HEK293T (cell line): Measurements from ENCODE around the gene ANK2.

Source experiments
- CTCF ChIA-PET: fragments of 350-600 bp; formaldehyde crosslinking; extraction: SDS; loops from one replicate; lab custom pipeline; 2021; ENCODE audit warnings: antibody characterized with exemption, inconsistent platforms; lab: Yijun Ruan, JAX
- POLR2A ChIA-PET: fragments of 350-600 bp; formaldehyde crosslinking; extraction: SDS; loops from one replicate; lab custom pipeline; 2020; ENCODE audit warnings: antibody characterized with exemption, inconsistent platforms; lab: Yijun Ruan, JAX
- DNase-seq: peaks from one replicate; pipeline ENCODE4 v3.0.0; 2012; ENCODE audit warnings: mixed read lengths; ENCODE audit errors: extremely low spot score
- ARNT ChIP-seq: fragments of 450-650 bp; IDR thresholded peaks from 2 replicates; pipeline ENCODE4 v1.6.1; 2017; ENCODE audit warnings: mild to moderate bottlenecking
- BHLHE40 ChIP-seq: fragments of 450-650 bp; IDR thresholded peaks from 2 replicates; pipeline ENCODE4 v1.6.1; 2016; ENCODE audit warnings: mild to moderate bottlenecking, moderate library complexity, borderline replicate concordance
- CTBP1 ChIP-seq: fragments of 450-650 bp; IDR thresholded peaks from 2 replicates; pipeline ENCODE4 v1.6.1; 2016; ENCODE audit warnings: borderline replicate concordance
- ELF4 ChIP-seq: fragments of 450-650 bp; IDR thresholded peaks from 2 replicates; pipeline ENCODE4 v1.6.1; 2017; ENCODE audit warnings: antibody characterized with exemption
- FOXA1 ChIP-seq: fragments of 450-650 bp; IDR thresholded peaks from 2 replicates; pipeline ENCODE4 v1.6.1; 2016; ENCODE audit warnings: mild to moderate bottlenecking
- FOXK2 ChIP-seq: fragments of 450-650 bp; IDR thresholded peaks from 2 replicates; pipeline ENCODE4 v1.6.1; 2016; ENCODE audit warnings: mild to moderate bottlenecking
- FOXM1 ChIP-seq: fragments of 450-650 bp; IDR thresholded peaks from 2 replicates; pipeline ENCODE4 v1.6.1; 2017; ENCODE audit warnings: mild to moderate bottlenecking, borderline replicate concordance
- HDGF ChIP-seq: fragments of 450-650 bp; IDR thresholded peaks from 2 replicates; pipeline ENCODE4 v1.6.1; 2017; ENCODE audit warnings: antibody characterized with exemption, borderline replicate concordance
- L3MBTL2 ChIP-seq: fragments of 450-650 bp; conservative IDR thresholded peaks from 2 replicates; pipeline ENCODE4 v1.6.1; 2016; ENCODE audit warnings: mild to moderate bottlenecking
- LEF1 ChIP-seq: fragments of 450-650 bp; IDR thresholded peaks from 2 replicates; pipeline ENCODE4 v1.6.1; 2017; ENCODE audit warnings: mild to moderate bottlenecking, borderline replicate concordance
- NFRKB ChIP-seq: fragments of 450-650 bp; IDR thresholded peaks from 2 replicates; pipeline ENCODE4 v1.6.1; 2016; ENCODE audit warnings: mild to moderate bottlenecking, moderate library complexity
- SP1 ChIP-seq: fragments of 450-650 bp; IDR thresholded peaks from 2 replicates; pipeline ENCODE4 v1.6.1; 2017
- SUZ12 ChIP-seq: fragments of 450-650 bp; IDR thresholded peaks from 2 replicates; pipeline ENCODE4 v1.6.1; 2016; ENCODE audit warnings: mild to moderate bottlenecking
- TARDBP ChIP-seq: fragments of 450-650 bp; IDR thresholded peaks from 2 replicates; pipeline ENCODE4 v1.6.1; 2016
- ZNF384 ChIP-seq: fragments of 450-650 bp; IDR thresholded peaks from 2 replicates; pipeline ENCODE4 v1.6.1; 2016
- TF ChIP-seq, protein P1 (sequence below): fragments of 450-650 bp; IDR thresholded peaks from 2 replicates; pipeline ENCODE4 v1.6.1; 2016

Gene ANK2

DNA sequence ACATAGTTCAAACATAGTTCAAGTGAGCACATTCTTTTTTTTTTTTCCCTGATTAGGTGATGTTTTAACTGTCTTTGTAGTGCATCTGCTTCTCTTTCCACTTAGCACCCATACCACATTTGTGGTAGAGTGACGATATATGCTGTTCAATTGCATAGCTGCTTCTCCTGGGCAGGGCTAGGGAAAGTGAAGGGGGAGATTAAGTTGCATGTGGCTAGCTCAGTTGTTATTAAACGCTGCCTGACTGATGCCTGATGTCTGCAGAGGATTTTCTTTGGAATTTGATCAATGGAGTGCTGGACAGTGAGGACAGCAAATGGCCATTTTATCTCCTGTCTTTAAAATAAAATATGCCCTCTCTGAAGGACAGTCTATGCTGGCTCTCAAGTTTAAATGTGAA, 63.7 kb downstream of the ANK2 start:
- ChIA-PET POLR2A (no interaction called here), CTCF (interaction anchor here (0.6 kb wide), 1 partner anchor 13 kb away, joined by 4 read pairs; no protein-coding TSS in a partner anchor)
- TF ChIP-seq FOXK2 (no peak), BHLHE40 (no peak), ARNT (no peak), ELF4 (no peak)
- DNase-seq = no peak

DNA sequence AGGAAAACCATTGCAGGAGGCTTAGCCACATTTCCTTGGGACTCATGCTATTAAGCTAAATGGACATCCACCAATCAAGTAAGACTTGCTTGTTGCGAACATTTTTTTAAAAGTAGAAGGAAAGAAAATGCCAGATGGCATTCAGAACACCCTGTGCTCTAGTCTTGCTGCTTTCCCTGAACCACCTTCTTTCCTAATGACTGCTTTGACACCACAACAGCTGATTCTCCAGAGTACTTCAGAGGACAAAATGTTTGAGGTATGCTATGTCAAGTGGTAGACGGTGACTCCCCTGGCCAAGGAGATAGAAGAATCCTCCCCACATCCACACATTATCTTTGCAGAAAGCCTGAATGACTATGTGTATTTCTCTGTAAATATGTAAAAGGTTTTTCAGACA, 65.4 kb downstream of the ANK2 start:
- TF ChIP-seq HDGF (no peak), SUZ12 (no peak), BHLHE40 (no peak), LEF1 (no peak), FOXM1 (no peak), L3MBTL2 (no peak), FOXA1 (no peak), ELF4 (no peak)
- TF ChIP-seq, protein P1, sequence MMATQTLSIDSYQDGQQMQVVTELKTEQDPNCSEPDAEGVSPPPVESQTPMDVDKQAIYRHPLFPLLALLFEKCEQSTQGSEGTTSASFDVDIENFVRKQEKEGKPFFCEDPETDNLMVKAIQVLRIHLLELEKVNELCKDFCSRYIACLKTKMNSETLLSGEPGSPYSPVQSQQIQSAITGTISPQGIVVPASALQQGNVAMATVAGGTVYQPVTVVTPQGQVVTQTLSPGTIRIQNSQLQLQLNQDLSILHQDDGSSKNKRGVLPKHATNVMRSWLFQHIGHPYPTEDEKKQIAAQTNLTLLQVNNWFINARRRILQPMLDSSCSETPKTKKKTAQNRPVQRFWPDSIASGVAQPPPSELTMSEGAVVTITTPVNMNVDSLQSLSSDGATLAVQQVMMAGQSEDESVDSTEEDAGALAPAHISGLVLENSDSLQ = no peak
- DNase-seq = no peak
- ChIA-PET CTCF (interaction anchor here (0.7 to 1.2 kb wide), 3 partner anchors 9 to 863 kb away, joined by 3 read pairs; no protein-coding TSS in a partner anchor), POLR2A (no interaction called here)

DNA sequence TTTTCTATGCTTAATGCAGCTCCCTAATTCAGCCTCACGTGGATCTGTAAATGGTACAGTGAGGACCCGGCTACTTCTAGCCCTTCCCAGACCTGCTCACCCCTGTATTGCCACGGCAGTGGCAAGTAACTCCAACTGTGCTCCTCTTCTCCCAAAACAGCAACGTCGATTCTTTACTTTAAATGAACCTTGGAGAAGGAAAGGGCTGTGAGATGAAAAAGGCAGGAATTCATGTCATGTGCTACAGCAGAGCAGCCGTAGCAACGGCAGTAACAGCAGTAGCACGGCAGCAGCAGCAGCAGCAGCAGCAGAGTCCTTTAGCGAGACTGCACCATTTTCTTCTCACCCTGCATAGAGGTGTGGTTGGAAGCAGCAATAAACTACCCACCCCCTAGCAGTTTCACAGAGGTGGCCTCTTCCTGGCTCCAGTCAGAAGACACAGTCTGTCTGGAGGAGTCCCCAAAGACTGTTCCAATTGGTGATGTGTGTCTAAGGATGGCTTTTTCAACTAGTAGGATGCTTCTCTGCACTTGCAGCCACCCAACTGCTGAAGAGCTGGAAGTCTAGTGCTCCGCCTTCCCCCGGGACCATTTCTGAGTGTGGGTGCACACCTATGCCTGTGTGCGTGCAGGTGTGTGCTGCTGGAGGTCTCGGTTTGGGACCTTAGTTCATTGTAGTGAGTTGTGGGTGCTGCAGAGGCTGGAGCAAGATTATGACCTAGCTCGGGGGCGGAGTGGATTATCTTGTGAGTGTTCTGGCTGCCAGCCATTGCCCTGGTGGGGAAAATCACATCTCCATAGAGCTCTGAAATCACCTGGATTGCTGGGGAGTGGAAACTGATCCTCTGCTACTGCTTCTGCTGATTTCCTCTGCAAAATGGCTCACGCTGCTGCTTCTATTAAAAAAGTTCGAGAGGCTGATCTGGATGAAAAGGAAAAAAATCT, 67.2 kb downstream of the ANK2 start:
- DNase-seq = no peak
- CTCF ChIA-PET = interaction anchor here (0.7 to 1.5 kb wide), 3 partner anchors 10 to 170 kb away, joined by 3 to 4 read pairs (median 3); no protein-coding TSS in a partner anchor
- POLR2A ChIA-PET = no interaction called here
- no peak for TF ChIP-seq FOXM1
- TF ChIP-seq L3MBTL2 = no peak
- no peak for TF ChIP-seq FOXA1
- TF ChIP-seq NFRKB = no peak
- no peak for TF ChIP-seq LEF1
- no peak for TF ChIP-seq BHLHE40
- TF ChIP-seq ZNF384 = no peak
- no peak for TF ChIP-seq ELF4
- no peak for TF ChIP-seq CTBP1
- no peak for TF ChIP-seq SUZ12
- no peak for TF ChIP-seq FOXK2
- TF ChIP-seq SP1 = no peak

DNA sequence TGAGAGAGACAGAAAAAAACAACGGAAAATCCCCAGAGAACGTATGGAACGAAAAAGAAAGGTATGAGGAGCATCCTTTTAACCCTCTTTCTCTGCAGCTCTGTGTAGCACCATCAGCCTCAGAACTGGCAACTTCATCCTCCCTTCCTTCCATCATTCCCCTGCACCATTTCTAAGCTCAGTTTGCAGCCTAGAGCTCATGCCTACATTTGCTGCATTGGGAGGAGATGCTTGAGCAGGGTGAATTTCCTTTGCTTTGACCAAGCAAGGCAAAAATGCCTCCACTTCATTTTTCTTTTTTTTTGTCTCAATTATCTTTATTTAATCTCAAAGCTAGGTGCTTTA, 67.9 kb downstream of the ANK2 start:
- no peak for DNase-seq
- TF ChIP-seq FOXK2 (no peak), FOXA1 (no peak), NFRKB (no peak), TARDBP (no peak)
- TF ChIP-seq, protein P1 = no peak
- CTCF ChIA-PET = interaction anchor here (0.7 to 1.5 kb wide), 2 partner anchors 10 to 170 kb away, joined by 3 read pairs; no protein-coding TSS in a partner anchor
- POLR2A ChIA-PET = no interaction called here

DNA sequence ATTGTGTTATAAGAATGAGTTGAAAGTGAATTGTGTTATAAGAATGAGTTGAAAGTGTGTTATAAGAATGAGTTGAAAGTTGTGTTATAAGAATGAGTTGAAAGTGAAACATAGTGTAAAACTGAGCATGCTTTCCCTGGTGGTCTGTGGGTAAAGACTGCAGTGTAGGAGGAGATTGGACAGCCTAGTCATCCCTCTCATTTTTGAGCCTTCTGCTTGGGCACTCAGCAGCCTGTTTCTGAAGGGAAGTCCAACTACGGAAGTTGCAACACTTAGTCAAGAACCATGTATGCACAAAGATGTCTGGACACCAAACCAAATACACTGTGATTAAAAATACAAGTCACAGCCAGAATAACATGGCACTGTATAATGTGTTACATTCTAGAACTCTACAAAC, 72.6 kb downstream of the ANK2 start:
- ChIA-PET CTCF (no interaction called here), POLR2A (no interaction called here)
- no peak for DNase-seq
- TF ChIP-seq NFRKB = no peak
- no peak for TF ChIP-seq FOXK2
- no peak for TF ChIP-seq LEF1
- no peak for TF ChIP-seq L3MBTL2
- no peak for TF ChIP-seq FOXA1

DNA sequence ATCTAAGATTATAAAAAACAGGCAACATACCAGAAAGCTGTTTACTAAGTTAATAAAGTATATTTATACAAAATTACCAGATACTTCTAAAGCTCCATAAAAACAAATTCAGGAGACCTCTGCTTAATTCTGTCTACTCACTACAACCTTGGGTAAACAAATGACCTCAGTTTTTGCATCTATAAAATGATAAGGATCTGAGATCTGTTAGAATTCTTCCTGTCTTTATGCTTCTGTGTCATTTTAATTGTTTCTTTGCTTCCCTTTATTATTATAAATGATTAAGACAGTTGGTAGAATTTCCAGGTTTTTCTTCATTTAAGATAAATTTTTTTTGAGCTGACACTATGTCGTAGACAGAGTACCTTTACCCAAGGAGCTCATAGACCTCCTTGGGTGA, 76.0 kb downstream of the ANK2 start:
- DNase-seq = no peak
- CTCF ChIA-PET = interaction anchor here (0.7 kb wide), 1 partner anchor 12 kb away, joined by 4 read pairs; no protein-coding TSS in a partner anchor
- POLR2A ChIA-PET = no interaction called here
- no peak for TF ChIP-seq CTBP1
- TF ChIP-seq FOXM1 = no peak
- no peak for TF ChIP-seq L3MBTL2
- TF ChIP-seq, protein P1 = no peak; the same call in 1 of the 2 replicates
- TF ChIP-seq FOXA1 = no peak
- no peak for TF ChIP-seq NFRKB
- TF ChIP-seq BHLHE40 = no peak

DNA sequence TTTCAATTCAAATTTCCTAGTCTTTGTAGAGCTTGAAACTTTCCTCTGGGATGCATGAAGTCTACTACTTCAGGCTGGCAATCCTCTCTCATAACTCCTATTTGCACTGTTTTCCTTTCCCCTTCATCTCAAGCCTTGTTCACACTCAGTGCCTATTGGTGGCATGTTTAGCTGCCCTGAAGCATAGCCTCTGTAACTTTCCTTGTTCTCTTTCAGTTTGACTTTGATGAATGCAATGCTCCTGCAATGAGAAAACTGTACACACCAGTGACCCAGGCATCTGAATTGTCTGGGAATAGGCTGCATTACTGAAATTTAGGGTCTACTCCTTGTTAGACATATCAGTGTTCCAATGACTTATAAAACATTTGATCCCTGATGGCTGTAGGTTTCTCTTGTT, 81.7 kb downstream of the ANK2 start:
- no peak for DNase-seq
- POLR2A ChIA-PET = no interaction called here
- CTCF ChIA-PET = interaction anchor here (0.7 kb wide), 1 partner anchor 22 kb away, joined by 3 read pairs; no protein-coding TSS in a partner anchor
- TF ChIP-seq FOXM1 = no peak
- TF ChIP-seq CTBP1 = no peak
- no peak for TF ChIP-seq ZNF384
- no peak for TF ChIP-seq ELF4
- no peak for TF ChIP-seq BHLHE40
- TF ChIP-seq FOXA1 = no peak
- no peak for TF ChIP-seq HDGF
- TF ChIP-seq SP1 = no peak
- TF ChIP-seq ARNT = no peak
- TF ChIP-seq, protein P1 = no peak
- TF ChIP-seq TARDBP = no peak
- TF ChIP-seq NFRKB = no peak
- TF ChIP-seq LEF1 = no peak
